ENCODE measurements around the gene PRLH. TPM values are rescaled to one million over a fixed set of nuclear protein-coding genes. Genes with fewer than 3 reads are reported as not detected.

The PRLH gene
- total RNA-seq, 4 donors from 2014 or later: not detected

- TF ChIP-seq CTCF (IDR thresholded peaks at IDR 0.05; ENCODE audit: low read depth): no peak
These were observed 35.2 kb downstream of the PRLH start for GRCh38 chr2:237601453-237602116.

- TF ChIP-seq CTCF (IDR thresholded peaks at IDR 0.05; ENCODE audit: low read depth): no peak
These were observed 36.0 kb downstream of the PRLH start for GRCh38 chr2:237602409-237602808.

GRCh38 chr2:237603049-237603717 is 36.8 kb downstream of the PRLH start:
- no peak for TF ChIP-seq CTCF (IDR thresholded peaks at IDR 0.05; ENCODE audit: low read depth)

- no peak for TF ChIP-seq CTCF (IDR thresholded peaks at IDR 0.05; ENCODE audit: low read depth)
These were observed 37.5 kb downstream of the PRLH start for GRCh38 chr2:237603718-237604362.

- no peak for TF ChIP-seq CTCF (IDR thresholded peaks at IDR 0.05; ENCODE audit: low read depth)
These were observed 38.0 kb downstream of the PRLH start for GRCh38 chr2:237604391-237604790.

GRCh38 chr2:237604960-237605359 is 38.6 kb downstream of the PRLH start:
- no peak for TF ChIP-seq CTCF (IDR thresholded peaks at IDR 0.05; ENCODE audit: low read depth)
